ENCODE measurements around the gene DEFB126.
"Not testable (repeated sequence)": the region's sequence is repeated elsewhere in the genome, so short reads cannot be mapped to it uniquely, and the experiment has no call there.

DEFB126 gene

GRCh38 chr20:142290-142689 is at the start of gene DEFB126:
DEFB126 (plus strand) TSS chr20:142590; CDS start chr20:142629, 39 bp downstream.
- DNase-seq: no peak

GRCh38 chr20:93641-94040 is 48.7 kb upstream of the DEFB126 start:
- no peak for DNase-seq

GRCh38 chr20:95215-95614 is 47.2 kb upstream of the DEFB126 start:
- no peak for DNase-seq

GRCh38 chr20:97691-98090 is 44.7 kb upstream of the DEFB126 start:
- DNase-seq: not testable (repeated sequence)

GRCh38 chr20:101975-102374 is 40.4 kb upstream of the DEFB126 start:
- no peak for DNase-seq

- DNase-seq: no peak
Observed at GRCh38 chr20:103456-103855, 38.9 kb upstream of the DEFB126 start.

- no peak for DNase-seq
Observed at GRCh38 chr20:112396-112795, 30.0 kb upstream of the DEFB126 start.

- no peak for DNase-seq
Observed at GRCh38 chr20:117518-117917, 24.9 kb upstream of the DEFB126 start.

- not testable (repeated sequence) for DNase-seq
Observed at GRCh38 chr20:129786-130323, 12.5 kb upstream of the DEFB126 start.

- no peak for DNase-seq
Observed at GRCh38 chr20:137668-138490, 4.5 kb upstream of the DEFB126 start.

GRCh38 chr20:145877-146276 is 3.5 kb downstream of the DEFB126 start:
- DNase-seq: no peak

- no peak for DNase-seq
Observed at GRCh38 chr20:152131-152530, 9.7 kb downstream of the DEFB126 start.

GRCh38 chr20:157154-157553 is 14.8 kb downstream of the DEFB126 start, which contains the start of gene DEFB127:
DEFB127 (plus strand) TSS chr20:157454; CDS start chr20:157545, 91 bp downstream.
- DNase-seq: no peak

GRCh38 chr20:164618-165017 is 22.2 kb downstream of the DEFB126 start:
- no peak for DNase-seq

- DNase-seq: no peak
Observed at GRCh38 chr20:168876-169275, 26.5 kb downstream of the DEFB126 start.

- DNase-seq: no peak
Observed at GRCh38 chr20:184288-184687, 41.9 kb downstream of the DEFB126 start.

- DNase-seq: no peak
Observed at GRCh38 chr20:187733-188132, 45.3 kb downstream of the DEFB126 start.

- DNase-seq: no peak
Observed at GRCh38 chr20:189611-190010, 47.2 kb downstream of the DEFB126 start, which contains the start of gene DEFB128. DEFB128 (minus strand) TSS chr20:189711; CDS start chr20:189623, 88 bp downstream.

All from DMS79 (cell line).